Adrenal gland (tissue), 5 donors: ENCODE data around the gene WNT3A.

ENCODE experiments used
- POLR2A ChIP-seq, 2 donors: fragments of 450-650 bp; IDR thresholded peaks; one replicate each; pipeline ENCODE4 v1.6.1; 2017; ENCODE audit warnings: antibody characterized with exemption in 2 of 2, mild to moderate bottlenecking in 2 of 2, moderate library complexity in 1 of 2
- TF ChIP-seq, protein P1 (sequence below), 6 experiments: fragments of 450-650 bp in 4 of 6; fragments of 200-600 bp in 2 of 6; sonication (generic) in 1 of 6; IDR thresholded peaks; 1 replicate in 5 of 6; 2 replicates in 1 of 6; pipeline versions ENCODE4 v1.5.1 to v1.8.0; 2016 to 2021; ENCODE audit warnings: antibody characterized with exemption in 6 of 6, mild to moderate bottlenecking in 2 of 6, moderate library complexity in 1 of 6
- donor health status: DM: no; HTN: no; CAD: no.

- TF ChIP-seq, protein P1, sequence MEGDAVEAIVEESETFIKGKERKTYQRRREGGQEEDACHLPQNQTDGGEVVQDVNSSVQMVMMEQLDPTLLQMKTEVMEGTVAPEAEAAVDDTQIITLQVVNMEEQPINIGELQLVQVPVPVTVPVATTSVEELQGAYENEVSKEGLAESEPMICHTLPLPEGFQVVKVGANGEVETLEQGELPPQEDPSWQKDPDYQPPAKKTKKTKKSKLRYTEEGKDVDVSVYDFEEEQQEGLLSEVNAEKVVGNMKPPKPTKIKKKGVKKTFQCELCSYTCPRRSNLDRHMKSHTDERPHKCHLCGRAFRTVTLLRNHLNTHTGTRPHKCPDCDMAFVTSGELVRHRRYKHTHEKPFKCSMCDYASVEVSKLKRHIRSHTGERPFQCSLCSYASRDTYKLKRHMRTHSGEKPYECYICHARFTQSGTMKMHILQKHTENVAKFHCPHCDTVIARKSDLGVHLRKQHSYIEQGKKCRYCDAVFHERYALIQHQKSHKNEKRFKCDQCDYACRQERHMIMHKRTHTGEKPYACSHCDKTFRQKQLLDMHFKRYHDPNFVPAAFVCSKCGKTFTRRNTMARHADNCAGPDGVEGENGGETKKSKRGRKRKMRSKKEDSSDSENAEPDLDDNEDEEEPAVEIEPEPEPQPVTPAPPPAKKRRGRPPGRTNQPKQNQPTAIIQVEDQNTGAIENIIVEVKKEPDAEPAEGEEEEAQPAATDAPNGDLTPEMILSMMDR (IDR thresholded peaks at IDR 0.05), result no peak
- no peak for TF ChIP-seq POLR2A (IDR thresholded peaks at IDR 0.05)
Measured at GRCh38 chr1:228003461-228004330, 3.1 kb upstream of the WNT3A start.
